ENCODE measurements around the gene STRADA. TPM values are rescaled to one million over a fixed set of nuclear protein-coding genes. Genes with fewer than 3 reads are reported as not detected.

Gene STRADA
- total RNA-seq, 1 experiment from 2014 or later = 13.7 TPM

- DNase-seq (ENCODE audit: low read depth) = no peak
Measured at GRCh38 chr17:63701868-63702720, 39.5 kb downstream of the STRADA start.

- no peak for DNase-seq (ENCODE audit: low read depth)
Measured at GRCh38 chr17:63701456-63701820, 40.2 kb downstream of the STRADA start.

- no peak for DNase-seq (ENCODE audit: low read depth)
Measured at GRCh38 chr17:63700528-63701455, 40.8 kb downstream of the STRADA start.

GRCh38 chr17:63699638-63700527 is 41.7 kb downstream of the STRADA start, which contains the start of gene LIMD2:
LIMD2 (minus strand) TSS chr17:63700125; CDS start chr17:63699298, 827 bp downstream.
- DNase-seq (ENCODE audit: low read depth) = peak; percentile 38

GRCh38 chr17:63698886-63699637 is 42.5 kb downstream of the STRADA start:
- DNase-seq (ENCODE audit: low read depth) = peak; percentile 26

- DNase-seq (ENCODE audit: low read depth) = no peak
Measured at GRCh38 chr17:63698381-63698885, 43.2 kb downstream of the STRADA start.

GRCh38 chr17:63697341-63698286 is 44.0 kb downstream of the STRADA start:
- DNase-seq (ENCODE audit: low read depth) = no peak

- DNase-seq (ENCODE audit: low read depth) = peak; percentile 22
Measured at GRCh38 chr17:63696381-63696961, 45.1 kb downstream of the STRADA start.

- no peak for DNase-seq (ENCODE audit: low read depth)
Measured at GRCh38 chr17:63695889-63696288, 45.7 kb downstream of the STRADA start.

- DNase-seq (ENCODE audit: low read depth) = no peak
Measured at GRCh38 chr17:63694950-63695773, 46.4 kb downstream of the STRADA start.

GRCh38 chr17:63694229-63694949 is 47.2 kb downstream of the STRADA start:
- DNase-seq (ENCODE audit: low read depth) = no peak

GRCh38 chr17:63693411-63694113 is 48.0 kb downstream of the STRADA start:
- no peak for DNase-seq (ENCODE audit: low read depth)

GRCh38 chr17:63692195-63692816 is 49.3 kb downstream of the STRADA start:
- DNase-seq (ENCODE audit: low read depth) = no peak

- DNase-seq (ENCODE audit: low read depth) = no peak
Measured at GRCh38 chr17:63689479-63689878, 52.1 kb downstream of the STRADA start.

GRCh38 chr17:63688396-63689020 is 53.1 kb downstream of the STRADA start:
- DNase-seq (ENCODE audit: low read depth) = no peak

Measured in RPMI7951 (cell line).